DMS 273 treated with DMSO at 0.1 percent for 48 hours (cell line): ENCODE measurements around the gene BEST3.
"Not testable (repeated sequence)": the region's sequence is repeated elsewhere in the genome, so short reads cannot be mapped to it uniquely, and the experiment has no call there.

Source experiments
- DNase-seq: peaks from one replicate; lab custom pipeline; 2025; lab: John Stamatoyannopoulos, UW

The BEST3 gene

GRCh38 chr12:69648476-69648875, 50.6 kb downstream of the BEST3 start:
- DNase-seq: no peak

GRCh38 chr12:69647178-69647577, 51.9 kb downstream of the BEST3 start:
- no peak for DNase-seq

GRCh38 chr12:69645031-69645430, 54.1 kb downstream of the BEST3 start:
- no peak for DNase-seq

- DNase-seq: no peak
Observed at GRCh38 chr12:69644511-69644910, 54.6 kb downstream of the BEST3 start.

GRCh38 chr12:69642531-69642930, 56.6 kb downstream of the BEST3 start:
- DNase-seq: no peak

- no peak for DNase-seq
Observed at GRCh38 chr12:69641546-69641945, 57.6 kb downstream of the BEST3 start.

GRCh38 chr12:69639400-69640016, 59.6 kb downstream of the BEST3 start:
- no peak for DNase-seq

- DNase-seq: no peak
Observed at GRCh38 chr12:69633061-69633460, 66.0 kb downstream of the BEST3 start.

GRCh38 chr12:69630191-69630590, 68.9 kb downstream of the BEST3 start:
- no peak for DNase-seq

- no peak for DNase-seq
Observed at GRCh38 chr12:69627501-69627900, 71.6 kb downstream of the BEST3 start.

- DNase-seq: no peak
Observed at GRCh38 chr12:69623970-69624369, 75.1 kb downstream of the BEST3 start.

- DNase-seq: no peak
Observed at GRCh38 chr12:69621551-69621950, 77.6 kb downstream of the BEST3 start.

- DNase-seq: no peak
Observed at GRCh38 chr12:69620921-69621320, 78.2 kb downstream of the BEST3 start.

GRCh38 chr12:69620077-69620476, 79.0 kb downstream of the BEST3 start:
- no peak for DNase-seq

- no peak for DNase-seq
Observed at GRCh38 chr12:69619050-69619449, 80.1 kb downstream of the BEST3 start.

- no peak for DNase-seq
Observed at GRCh38 chr12:69616025-69616424, 83.1 kb downstream of the BEST3 start.

- no peak for DNase-seq
Observed at GRCh38 chr12:69613351-69613750, 85.8 kb downstream of the BEST3 start.

- no peak for DNase-seq
Observed at GRCh38 chr12:69610729-69611128, 88.4 kb downstream of the BEST3 start, which contains the start of gene LRRC10. Gene LRRC10 (minus strand): TSS chr12:69610907. CDS start chr12:69610838, 69 bp downstream.

GRCh38 chr12:69610126-69610525, 89.0 kb downstream of the BEST3 start:
- DNase-seq: no peak

GRCh38 chr12:69608114-69608513, 91.0 kb downstream of the BEST3 start:
- DNase-seq: no peak

GRCh38 chr12:69604275-69604674, 94.8 kb downstream of the BEST3 start:
- not testable (repeated sequence) for DNase-seq
